Mesothelial cell of epicardium (in vitro differentiated cells): ENCODE measurements around the gene IQCM. TPM values are rescaled to one million over a fixed set of nuclear protein-coding genes. Genes with fewer than 3 reads are reported as not detected.
A peak's percentile ranks its signal among the peaks of the same experiment; 100 is the strongest.

Source experiments
- DNase-seq, 2 experiments: peaks; one replicate each; pipeline ENCODE4 v3.0.0; 2021; ENCODE audit warnings: low spot score in 2 of 2; ENCODE audit not compliant: unreplicated experiment in 2 of 2
- H3K27ac Mint-ChIP-seq: 2 replicates; pipeline ENCODE4 v1.8.0; 2021; ENCODE audit warnings: mixed read lengths
- H3K27me3 Mint-ChIP-seq: 2 replicates; pipeline ENCODE4 v1.8.0; 2021; ENCODE audit warnings: low read depth, mixed read lengths
- H3K36me3 Mint-ChIP-seq: 2 replicates; pipeline ENCODE4 v1.8.0; 2021; ENCODE audit warnings: mixed read lengths
- H3K4me1 Mint-ChIP-seq: 2 replicates; pipeline ENCODE4 v1.8.0; 2021; ENCODE audit warnings: mixed read lengths
- H3K4me3 Mint-ChIP-seq: 2 replicates; pipeline ENCODE4 v1.8.0; 2021; ENCODE audit warnings: mild to moderate bottlenecking, moderate library complexity, mixed read lengths
- H3K9me3 Mint-ChIP-seq: 2 replicates; pipeline ENCODE4 v1.8.0; 2021; ENCODE audit warnings: mixed read lengths
- CTCF ChIP-seq: fragments of 200-600 bp; sonication (generic); IDR thresholded peaks from one replicate; pipeline ENCODE4 v1.5.0; 2021; ENCODE audit warnings: antibody characterized with exemption; ENCODE audit not compliant: unreplicated experiment
- total RNA-seq: library from RNA; stranded (reverse); gene quantifications from 3 replicates; pipeline ENCODE4 v1.2.1, GENCODE V29; 2021

Gene IQCM
- total RNA-seq, 1 donor from 2014 or later: 0.94 TPM

- no peak for DNase-seq
- no peak for TF ChIP-seq CTCF
Observed at GRCh38 chr4:149835280-149835679, 19.6 kb upstream of the IQCM start.

GRCh38 chr4:149831656-149832208 lies 16.1 kb upstream of the IQCM start:
- no peaks in the 10 kb centered on the region for H3K27me3 Mint-ChIP-seq
- DNase-seq: no peak

More at GRCh38 chr4:149835280-149835679, 19.6 kb upstream of the IQCM start:
- no peak overlapping the region for H3K27ac Mint-ChIP-seq
- H3K27me3 Mint-ChIP-seq: no peaks in the 10 kb centered on the region
- no peak overlapping the region for H3K4me3 Mint-ChIP-seq
- peaks cover 6% of the 10 kb centered on the region for H3K4me1 Mint-ChIP-seq
- peaks cover 5% of the 10 kb centered on the region for H3K36me3 Mint-ChIP-seq
- H3K9me3 Mint-ChIP-seq: peaks cover 17% of the 10 kb centered on the region

GRCh38 chr4:149830823-149831222 lies 15.2 kb upstream of the IQCM start:
- no peak overlapping the region for H3K4me3 Mint-ChIP-seq
- H3K4me1 Mint-ChIP-seq: peaks cover 35% of the 10 kb centered on the region
- no peak for TF ChIP-seq CTCF
- H3K27ac Mint-ChIP-seq: no peak overlapping the region
- peaks cover 5% of the 10 kb centered on the region for H3K36me3 Mint-ChIP-seq
- no peaks in the 10 kb centered on the region for H3K27me3 Mint-ChIP-seq
- no peak for DNase-seq
- H3K9me3 Mint-ChIP-seq: peaks cover 12% of the 10 kb centered on the region

More at GRCh38 chr4:149831656-149832208, 16.1 kb upstream of the IQCM start:
- peaks cover 26% of the 10 kb centered on the region for H3K4me1 Mint-ChIP-seq
- no peak overlapping the region for H3K27ac Mint-ChIP-seq
- no peak for TF ChIP-seq CTCF
- H3K4me3 Mint-ChIP-seq: no peak overlapping the region
- peaks cover 5% of the 10 kb centered on the region for H3K36me3 Mint-ChIP-seq
- H3K9me3 Mint-ChIP-seq: peaks cover 12% of the 10 kb centered on the region

GRCh38 chr4:149825336-149825735 lies 9.7 kb upstream of the IQCM start:
- H3K4me1 Mint-ChIP-seq: peaks cover 68% of the 10 kb centered on the region
- H3K9me3 Mint-ChIP-seq: no peaks in the 10 kb centered on the region
- no peak overlapping the region for H3K4me3 Mint-ChIP-seq
- H3K27me3 Mint-ChIP-seq: no peaks in the 10 kb centered on the region
- DNase-seq: no peak
- H3K36me3 Mint-ChIP-seq: no peaks in the 10 kb centered on the region
- TF ChIP-seq CTCF: no peak
- peak overlapping the region; percentile 80 for H3K27ac Mint-ChIP-seq

GRCh38 chr4:149823769-149824221 lies 8.2 kb upstream of the IQCM start:
- H3K27me3 Mint-ChIP-seq: no peaks in the 10 kb centered on the region
- no peaks in the 10 kb centered on the region for H3K36me3 Mint-ChIP-seq
- peak overlapping the region; percentile 64 for H3K27ac Mint-ChIP-seq
- no peaks in the 10 kb centered on the region for H3K9me3 Mint-ChIP-seq
- H3K4me1 Mint-ChIP-seq: peaks cover 68% of the 10 kb centered on the region
- no peak overlapping the region for H3K4me3 Mint-ChIP-seq
- TF ChIP-seq CTCF: no peak
- DNase-seq: no peak

GRCh38 chr4:149801416-149801815 lies 14.2 kb downstream of the IQCM start:
- Mint-ChIP-seq H3K4me1 (peaks cover 2% of the 10 kb centered on the region), H3K36me3 (peaks cover 7% of the 10 kb centered on the region), H3K27ac (no peak overlapping the region), H3K9me3 (peaks cover 45% of the 10 kb centered on the region), H3K4me3 (no peak overlapping the region), H3K27me3 (no peaks in the 10 kb centered on the region)
- no peak for DNase-seq
- TF ChIP-seq CTCF: no peak
